ENCODE results near the gene RB1.

GRCh38 chr13:48502601-48503319 is 199.2 kb downstream of the RB1 start:
- TF ChIP-seq, protein P1, sequence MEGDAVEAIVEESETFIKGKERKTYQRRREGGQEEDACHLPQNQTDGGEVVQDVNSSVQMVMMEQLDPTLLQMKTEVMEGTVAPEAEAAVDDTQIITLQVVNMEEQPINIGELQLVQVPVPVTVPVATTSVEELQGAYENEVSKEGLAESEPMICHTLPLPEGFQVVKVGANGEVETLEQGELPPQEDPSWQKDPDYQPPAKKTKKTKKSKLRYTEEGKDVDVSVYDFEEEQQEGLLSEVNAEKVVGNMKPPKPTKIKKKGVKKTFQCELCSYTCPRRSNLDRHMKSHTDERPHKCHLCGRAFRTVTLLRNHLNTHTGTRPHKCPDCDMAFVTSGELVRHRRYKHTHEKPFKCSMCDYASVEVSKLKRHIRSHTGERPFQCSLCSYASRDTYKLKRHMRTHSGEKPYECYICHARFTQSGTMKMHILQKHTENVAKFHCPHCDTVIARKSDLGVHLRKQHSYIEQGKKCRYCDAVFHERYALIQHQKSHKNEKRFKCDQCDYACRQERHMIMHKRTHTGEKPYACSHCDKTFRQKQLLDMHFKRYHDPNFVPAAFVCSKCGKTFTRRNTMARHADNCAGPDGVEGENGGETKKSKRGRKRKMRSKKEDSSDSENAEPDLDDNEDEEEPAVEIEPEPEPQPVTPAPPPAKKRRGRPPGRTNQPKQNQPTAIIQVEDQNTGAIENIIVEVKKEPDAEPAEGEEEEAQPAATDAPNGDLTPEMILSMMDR (IDR thresholded peaks at IDR 0.05): no peak
- no peak for TF ChIP-seq POLR2A (IDR thresholded peaks at IDR 0.05)
